K562 (cell line): ENCODE measurements around the gene UBXN11. TPM values are rescaled to one million over a fixed set of nuclear protein-coding genes. Genes with fewer than 3 reads are reported as not detected.
A peak's percentile ranks its signal among the peaks of the same experiment; 100 is the strongest.

Experiments
- BRCA1 ChIP-seq, 2 experiments: fragments of 450-650 bp in 1 of 2; sonication (generic) in 1 of 2; formaldehyde crosslinking in 1 of 2; IDR thresholded peaks; 2 replicates each; pipeline versions ENCODE4 v1.5.0 to v1.6.1; 2017 to 2020; ENCODE audit warnings: mild to moderate bottlenecking in 1 of 2, missing genetic modification reagents in 1 of 2
- CGGBP1 ChIP-seq: fragments of 250-450 bp; sonication (Bioruptor Pico); IDR thresholded peaks from 2 replicates; pipeline ENCODE4 v1.9.0; 2021; ENCODE audit warnings: mild to moderate bottlenecking
- CREBBP ChIP-seq: IDR thresholded peaks from one replicate; pipeline ENCODE4 v1.6.1; 2012; ENCODE audit warnings: low read depth, mild to moderate bottlenecking, control low read depth, inconsistent platforms, low read length
- MXD1 ChIP-seq: fragments of 250-450 bp; sonication (Bioruptor Pico); IDR thresholded peaks from 2 replicates; pipeline ENCODE4 v1.8.0; 2021; ENCODE audit warnings: borderline replicate concordance, mild to moderate bottlenecking, moderate library complexity; ENCODE audit not compliant: poor library complexity, severe bottlenecking
- PHF8 ChIP-seq: fragments of 200-600 bp; sonication (generic); IDR thresholded peaks from 2 replicates; pipeline ENCODE4 v1.6.1; 2012; ENCODE audit warnings: mixed run types, mild to moderate bottlenecking, inconsistent platforms, low read length, moderate library complexity, borderline replicate concordance
- PYGO2 ChIP-seq: fragments of 450-650 bp; IDR thresholded peaks from 2 replicates; pipeline ENCODE4 v1.6.1; 2016; ENCODE audit warnings: mild to moderate bottlenecking, missing genetic modification characterization, moderate library complexity, missing compliant biosample characterization
- RAD21 ChIP-seq, 2 experiments: fragments of 250-450 bp in 1 of 2; fragments of 450-650 bp in 1 of 2; sonication (Bioruptor Pico) in 1 of 2; formaldehyde crosslinking in 1 of 2; IDR thresholded peaks in 1 of 2; conservative IDR thresholded peaks in 1 of 2; 2 replicates each; pipeline versions ENCODE4 v1.4.0 to v1.8.0; 2020 to 2022; ENCODE audit warnings: mild to moderate bottlenecking in 2 of 2, moderate library complexity in 1 of 2
- RFX7 ChIP-seq: fragments of 250-450 bp; sonication (Bioruptor Pico); IDR thresholded peaks from 2 replicates; pipeline ENCODE4 v1.5.1; 2021; ENCODE audit warnings: mild to moderate bottlenecking
- TBP ChIP-seq: optimal IDR thresholded peaks from 2 replicates; pipeline ENCODE3; 2011; ENCODE audit warnings: low read depth, low read length, improper control_type of control experiment
- ZBTB11 ChIP-seq, 3 experiments: fragments of 200-800 bp in 1 of 3; fragments of 250-450 bp in 1 of 3; fragments of 450-650 bp in 1 of 3; sonication (Bioruptor Pico) in 1 of 3; sonication (Bioruptor generic) in 1 of 3; formaldehyde crosslinking in 1 of 3; IDR thresholded peaks; 2 replicates each; pipeline versions ENCODE4 v1.6.1 to v1.8.0; 2016 to 2022; ENCODE audit warnings: mild to moderate bottlenecking in 2 of 3, missing genetic modification characterization in 2 of 3, missing compliant biosample characterization in 1 of 3, moderate library complexity in 1 of 3
- ZC3H11A ChIP-seq: IDR thresholded peaks from 2 replicates; pipeline ENCODE4 v1.6.1; 2012; ENCODE audit warnings: low read depth, low read length, improper control_type of control experiment
- ZNF316 ChIP-seq: fragments of 450-650 bp; IDR thresholded peaks from 2 replicates; pipeline ENCODE4 v1.6.1; 2016
- ZNF75A ChIP-seq: fragments of 450-650 bp; formaldehyde crosslinking; IDR thresholded peaks from 2 replicates; pipeline ENCODE4 v1.4.0; 2020; ENCODE audit warnings: mild to moderate bottlenecking
- ZNF766 ChIP-seq: fragments of 200-800 bp; sonication (Bioruptor generic); conservative IDR thresholded peaks from 2 replicates; pipeline ENCODE4 v1.6.1; 2016; ENCODE audit warnings: missing genetic modification characterization, missing compliant biosample characterization
- ZNF77 ChIP-seq: fragments of 250-450 bp; sonication (Bioruptor Pico); IDR thresholded peaks from 2 replicates; pipeline ENCODE4 v1.5.0; 2020
- polyA plus RNA-seq, 8 experiments: library from polyadenylated mRNA; depleted of rRNA in 4 of 8; stranded (reverse) in 5 of 8; unstranded in 3 of 8; fragments of >200 nt; fragmentation: Nextera tagmentation in 2 of 8; fragmentation: Illumina TruSeq in 1 of 8; extraction: Ambion mirVana in 2 of 8; extraction: Trizol in 1 of 8; gene quantifications; 2 replicates each; pipeline versions ENCODE4 v1.2.1 to v1.2.3, GENCODE V29; 2011 to 2014; ENCODE audit warnings: inconsistent platforms in 1 of 8, missing spikeins in 1 of 8
- total RNA-seq, 7 experiments: library from RNA; depleted of rRNA in 6 of 7; stranded (reverse); fragments of >200 nt in 6 of 7; fragmentation: Illumina TruSeq in 2 of 7; extraction: Trizol in 2 of 7; gene quantifications; 2 replicates each; pipeline versions ENCODE4 v1.2.1 to v1.2.3, GENCODE V29; 2011 to 2021; ENCODE audit warnings: low replicate concordance in 1 of 7
- TF ChIP-seq, protein P1 (sequence below): sonication (generic); formaldehyde crosslinking; IDR thresholded peaks from 2 replicates; pipeline ENCODE4 v1.8.0; 2022; ENCODE audit warnings: mild to moderate bottlenecking, missing genetic modification reagents
- TF ChIP-seq, protein P2 (sequence below): fragments of 450-650 bp; formaldehyde crosslinking; IDR thresholded peaks from 2 replicates; pipeline ENCODE4 v1.4.0; 2020; ENCODE audit warnings: mild to moderate bottlenecking, moderate library complexity
- TF ChIP-seq, protein P3 (sequence below): fragments of 450-650 bp; IDR thresholded peaks from 2 replicates; pipeline ENCODE4 v1.6.1; 2016

Gene UBXN11
- total and polyA plus RNA-seq, 9 of the 15 experiments (the other 6 are each of a cell fraction or from before 2014, with no cell fraction given) = 0.48 to 34.3 (median 11.3) TPM

DNA sequence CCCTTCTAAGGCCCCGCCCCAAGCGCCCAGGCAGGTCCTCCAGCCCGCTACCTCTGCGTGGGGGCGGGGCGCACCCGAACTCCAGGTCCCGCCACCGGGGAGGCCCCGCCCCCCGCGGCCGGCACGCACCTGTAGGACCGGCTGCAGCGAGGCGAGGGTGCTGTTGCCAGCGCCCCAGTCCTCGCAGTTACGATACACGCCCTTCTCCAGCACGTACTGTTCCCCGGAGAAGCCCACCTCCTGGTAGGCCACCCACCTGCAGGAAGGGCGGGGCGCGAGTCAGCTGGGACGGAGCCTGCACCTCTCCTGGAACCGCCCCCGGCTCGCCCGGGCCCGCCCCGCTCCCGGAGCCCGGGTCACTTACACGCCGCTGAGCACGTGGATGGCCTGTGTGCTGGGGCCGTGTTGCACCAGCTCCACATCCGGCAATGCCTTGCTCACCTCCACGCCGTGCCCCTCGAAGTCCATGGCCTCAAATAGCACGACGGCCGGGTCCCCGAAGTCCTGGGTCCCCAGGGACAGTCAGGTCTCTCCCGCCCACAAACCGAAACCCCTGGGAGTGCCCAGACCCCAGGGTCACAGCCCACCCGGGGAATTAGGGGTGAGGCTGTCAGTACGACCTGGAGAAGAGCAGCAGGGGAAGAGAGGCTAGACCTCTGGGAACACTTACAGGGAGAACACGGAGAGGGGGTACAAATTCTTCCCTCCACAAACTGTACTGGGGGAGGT lies 30.2 kb upstream of the UBXN11 start (continued):
- TF ChIP-seq ZBTB11 (CRISPR knock-in tag; IDR thresholded peaks at IDR 0.05) (peak in 1 of 3 experiments; percentile 70; a peak in 2 of 6 replicates), MXD1 (peak; percentile 82), PYGO2 (tag) (peak; percentile 89), CGGBP1 (CRISPR knock-in tag) (no peak), RAD21 (CRISPR knock-in tag; conservative IDR thresholded peaks at IDR 0.05 in 1 of 2, IDR thresholded peaks at IDR 0.05 in 1 of 2) (0 out of 4 replicates have a peak, but pooled peaks of 1 of the 2 experiments have one; percentile 24), TBP (peak; percentile 74), RFX7 (no peak), PHF8 (peak; percentile 50; the same call in 1 of the 2 replicates), ZNF75A (CRISPR knock-in tag) (peak; percentile 76), CREBBP (no peak), ZNF766 (CRISPR knock-in tag) (peak; percentile 94; the same call in 1 of the 2 replicates), ZNF316 (no peak), BRCA1 (IDR thresholded peaks at IDR 0.05) (no peak), BRCA1 (CRISPR knock-in tag; IDR thresholded peaks at IDR 0.05) (0 out of 2 replicates have a peak, but pooled peaks have one; percentile 98), ZNF77 (CRISPR knock-in tag) (no peak), ZC3H11A (no peak)
- TF ChIP-seq, protein P1, sequence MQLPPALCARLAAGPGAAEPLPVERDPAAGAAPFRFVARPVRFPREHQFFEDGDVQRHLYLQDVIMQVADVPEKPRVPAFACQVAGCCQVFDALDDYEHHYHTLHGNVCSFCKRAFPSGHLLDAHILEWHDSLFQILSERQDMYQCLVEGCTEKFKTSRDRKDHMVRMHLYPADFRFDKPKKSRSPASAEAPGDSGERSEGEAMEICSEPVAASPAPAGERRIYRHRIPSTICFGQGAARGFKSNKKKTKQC (CRISPR knock-in tag) = peak; percentile 99
- TF ChIP-seq, protein P2, sequence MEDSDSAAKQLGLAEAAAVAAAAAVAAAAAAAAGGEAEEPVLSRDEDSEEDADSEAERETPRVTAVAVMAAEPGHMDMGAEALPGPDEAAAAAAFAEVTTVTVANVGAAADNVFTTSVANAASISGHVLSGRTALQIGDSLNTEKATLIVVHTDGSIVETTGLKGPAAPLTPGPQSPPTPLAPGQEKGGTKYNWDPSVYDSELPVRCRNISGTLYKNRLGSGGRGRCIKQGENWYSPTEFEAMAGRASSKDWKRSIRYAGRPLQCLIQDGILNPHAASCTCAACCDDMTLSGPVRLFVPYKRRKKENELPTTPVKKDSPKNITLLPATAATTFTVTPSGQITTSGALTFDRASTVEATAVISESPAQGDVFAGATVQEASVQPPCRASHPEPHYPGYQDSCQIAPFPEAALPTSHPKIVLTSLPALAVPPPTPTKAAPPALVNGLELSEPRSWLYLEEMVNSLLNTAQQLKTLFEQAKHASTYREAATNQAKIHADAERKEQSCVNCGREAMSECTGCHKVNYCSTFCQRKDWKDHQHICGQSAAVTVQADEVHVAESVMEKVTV (CRISPR knock-in tag) = peak; percentile 56; the same call in 1 of the 2 replicates
- TF ChIP-seq, protein P3, sequence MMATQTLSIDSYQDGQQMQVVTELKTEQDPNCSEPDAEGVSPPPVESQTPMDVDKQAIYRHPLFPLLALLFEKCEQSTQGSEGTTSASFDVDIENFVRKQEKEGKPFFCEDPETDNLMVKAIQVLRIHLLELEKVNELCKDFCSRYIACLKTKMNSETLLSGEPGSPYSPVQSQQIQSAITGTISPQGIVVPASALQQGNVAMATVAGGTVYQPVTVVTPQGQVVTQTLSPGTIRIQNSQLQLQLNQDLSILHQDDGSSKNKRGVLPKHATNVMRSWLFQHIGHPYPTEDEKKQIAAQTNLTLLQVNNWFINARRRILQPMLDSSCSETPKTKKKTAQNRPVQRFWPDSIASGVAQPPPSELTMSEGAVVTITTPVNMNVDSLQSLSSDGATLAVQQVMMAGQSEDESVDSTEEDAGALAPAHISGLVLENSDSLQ = peak; percentile 31; the same call in 1 of the 2 replicates
